PC-9 (cell line): ENCODE measurements around the gene ASIC3. TPM values are rescaled to one million over a fixed set of nuclear protein-coding genes. Genes with fewer than 3 reads are reported as not detected.

ENCODE experiments used
- BruUV-seq: library from RNA; stranded (reverse); fragments of 400-500 nt; replicated peaks from 2 replicates; lab custom pipeline; 2021; lab: Mats Ljungman, UMichigan
- CTCF ChIA-PET: fragments of 300-600 bp; sonication (Branson Sonifier 250); formaldehyde crosslinking; loops from one replicate; lab custom pipeline; 2022; ENCODE audit warnings: antibody characterized with exemption; lab: Charles Lee
- POLR2A ChIA-PET: fragments of 300-600 bp; sonication (Branson Sonifier 250); formaldehyde crosslinking; loops from one replicate; lab custom pipeline; 2022; ENCODE audit warnings: antibody characterized with exemption; ENCODE audit not compliant: unreplicated experiment; lab: Charles Lee
- DNase-seq, 2 experiments: peaks; one replicate each; pipeline versions ENCODE4 v3.0.0 to v3.0.0-alpha.2; 2015 to 2022; ENCODE audit warnings: mixed read lengths in 1 of 2
- H2AFZ ChIP-seq: fragments of 200-600 bp; sonication (generic); 2 replicates; pipeline ENCODE4 v1.8.1; 2017; ENCODE audit warnings: antibody characterized with exemption
- H3F3A ChIP-seq: fragments of 200-600 bp; sonication (generic); 2 replicates; pipeline ENCODE4 v1.8.1; 2017; ENCODE audit warnings: antibody characterized with exemption, mild to moderate bottlenecking, low read depth; ENCODE audit not compliant: insufficient read depth
- H3K27ac ChIP-seq: fragments of 200-600 bp; sonication (generic); 2 replicates; pipeline ENCODE4 v1.6.1; 2016; ENCODE audit warnings: mixed run types
- H3K27me3 ChIP-seq: fragments of 200-600 bp; sonication (generic); 2 replicates; pipeline ENCODE4 v1.6.1; 2016; ENCODE audit warnings: low read depth, mixed run types; ENCODE audit not compliant: insufficient read depth
- H3K36me3 ChIP-seq: fragments of 200-600 bp; sonication (generic); 2 replicates; pipeline ENCODE4 v1.6.1; 2016; ENCODE audit warnings: low read depth, mixed run types
- H3K4me1 ChIP-seq: fragments of 200-600 bp; sonication (generic); replicated peaks from 2 replicates; pipeline ENCODE4 v1.6.1; 2016; ENCODE audit warnings: mixed run types; ENCODE audit not compliant: insufficient read depth
- H3K4me2 ChIP-seq: fragments of 200-600 bp; sonication (generic); 2 replicates; pipeline ENCODE4 v1.6.1; 2017; ENCODE audit warnings: mixed run types
- H3K4me3 ChIP-seq: fragments of 200-600 bp; sonication (generic); 2 replicates; pipeline ENCODE4 v1.6.1; 2016; ENCODE audit warnings: mixed run types
- H3K79me2 ChIP-seq: fragments of 200-600 bp; sonication (generic); 2 replicates; pipeline ENCODE4 v1.6.1; 2017; ENCODE audit warnings: low read depth, mixed run types
- H3K9me2 ChIP-seq: fragments of 200-600 bp; sonication (generic); 2 replicates; pipeline ENCODE4 v1.8.1; 2017; ENCODE audit warnings: mild to moderate bottlenecking; ENCODE audit not compliant: insufficient read depth
- H3K9me3 ChIP-seq: fragments of 200-600 bp; sonication (generic); 2 replicates; pipeline ENCODE4 v1.8.1; 2016; ENCODE audit warnings: low read depth; ENCODE audit not compliant: insufficient read depth
- H4K20me1 ChIP-seq: fragments of 200-600 bp; sonication (generic); 2 replicates; pipeline ENCODE4 v1.8.1; 2017; ENCODE audit not compliant: insufficient read depth
- EZH2 ChIP-seq: fragments of 200-600 bp; sonication (generic); IDR thresholded peaks from 2 replicates; pipeline ENCODE4 v1.8.0; 2017; ENCODE audit warnings: antibody characterized with exemption, low read depth
- intact Hi-C: fragments of 100-400 bp; cut with micrococcal nuclease; formaldehyde crosslinking; loops from one replicate; pipeline ENCODE4 v1.10.0; 2022; ENCODE audit not compliant: unreplicated experiment
- total RNA-seq: library from RNA; stranded (reverse); gene quantifications from 2 replicates; pipeline ENCODE4 v1.2.3, GENCODE V29; 2021
- TF ChIP-seq, protein P1 (sequence below): fragments of 200-600 bp; sonication (generic); conservative IDR thresholded peaks from 2 replicates; pipeline ENCODE4 v1.6.1; 2017; ENCODE audit warnings: mixed run types, antibody characterized with exemption, mild to moderate bottlenecking, moderate library complexity

Gene ASIC3
- total RNA-seq, 1 experiment from 2014 or later, result 10.5 TPM

DNA sequence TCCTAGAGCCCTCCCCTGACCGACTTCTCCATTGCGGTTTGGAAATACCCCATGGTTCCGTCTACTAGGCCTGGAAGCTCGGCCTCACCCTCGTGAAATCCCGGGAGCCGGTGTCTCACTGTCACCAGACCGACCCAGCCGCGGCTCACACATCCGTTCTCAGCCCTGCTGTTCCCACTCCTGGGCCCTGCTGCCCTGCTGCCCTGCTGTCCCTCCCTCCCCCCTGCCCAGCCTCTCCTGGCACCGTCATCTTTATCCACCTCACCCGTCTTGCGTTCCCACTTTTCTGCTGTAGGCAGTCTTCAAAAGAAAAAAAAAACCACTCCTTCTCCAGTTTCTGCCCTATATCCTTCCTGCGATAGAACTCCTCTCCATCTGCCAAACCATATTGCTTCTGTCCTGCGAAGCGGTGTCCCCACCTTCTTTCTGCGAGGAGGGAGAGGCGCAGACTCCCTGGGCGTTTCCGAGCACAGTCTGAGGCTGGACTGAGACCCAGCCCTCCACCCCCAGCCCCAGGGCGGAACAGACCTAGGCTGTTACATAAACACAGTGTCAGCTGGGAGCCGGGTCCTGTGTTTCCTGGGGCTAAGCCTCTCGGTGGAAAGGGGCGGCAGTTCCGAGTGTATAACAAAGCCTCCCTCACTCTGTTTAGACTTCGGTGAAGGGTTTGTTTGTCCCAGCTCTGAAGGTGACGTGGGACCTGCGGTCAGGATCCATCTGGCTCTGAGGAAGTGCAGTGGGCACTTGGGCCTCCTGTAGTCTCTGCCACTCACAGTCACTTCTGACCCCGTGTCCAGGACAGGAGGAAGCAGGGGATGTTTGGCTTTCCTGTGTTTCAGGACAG, 40.7 kb downstream of the ASIC3 start:
- ChIA-PET CTCF (no interaction called here), POLR2A (no interaction called here)
- no TSS peak for BruUV-seq
- Histone ChIP-seq H3K9me2 (no peaks in the 10 kb centered on the region), H4K20me1 (peaks cover 59% of the 10 kb centered on the region), H3K9me3 (no peaks in the 10 kb centered on the region), H3F3A (peaks cover 25% of the 10 kb centered on the region; the same call in 1 of the 2 replicates), H3K4me1 (peaks cover 28% of the 10 kb centered on the region), H3K27me3 (no peaks in the 10 kb centered on the region), H3K4me2 (peak overlapping the region; percentile 98), H3K27ac (no peak overlapping the region), H3K79me2 (peaks cover 72% of the 10 kb centered on the region), H3K4me3 (peak overlapping the region; percentile 100; the same call in 1 of the 2 replicates), H3K36me3 (no peaks in the 10 kb centered on the region), H2AFZ (no peak overlapping the region)
- intact Hi-C loops, result loop anchor here (10.0 kb wide), 1 partner anchor 114 kb away; the partner anchor contains the start of gene KCNH2
- no peak for TF ChIP-seq EZH2
- TF ChIP-seq, protein P1, sequence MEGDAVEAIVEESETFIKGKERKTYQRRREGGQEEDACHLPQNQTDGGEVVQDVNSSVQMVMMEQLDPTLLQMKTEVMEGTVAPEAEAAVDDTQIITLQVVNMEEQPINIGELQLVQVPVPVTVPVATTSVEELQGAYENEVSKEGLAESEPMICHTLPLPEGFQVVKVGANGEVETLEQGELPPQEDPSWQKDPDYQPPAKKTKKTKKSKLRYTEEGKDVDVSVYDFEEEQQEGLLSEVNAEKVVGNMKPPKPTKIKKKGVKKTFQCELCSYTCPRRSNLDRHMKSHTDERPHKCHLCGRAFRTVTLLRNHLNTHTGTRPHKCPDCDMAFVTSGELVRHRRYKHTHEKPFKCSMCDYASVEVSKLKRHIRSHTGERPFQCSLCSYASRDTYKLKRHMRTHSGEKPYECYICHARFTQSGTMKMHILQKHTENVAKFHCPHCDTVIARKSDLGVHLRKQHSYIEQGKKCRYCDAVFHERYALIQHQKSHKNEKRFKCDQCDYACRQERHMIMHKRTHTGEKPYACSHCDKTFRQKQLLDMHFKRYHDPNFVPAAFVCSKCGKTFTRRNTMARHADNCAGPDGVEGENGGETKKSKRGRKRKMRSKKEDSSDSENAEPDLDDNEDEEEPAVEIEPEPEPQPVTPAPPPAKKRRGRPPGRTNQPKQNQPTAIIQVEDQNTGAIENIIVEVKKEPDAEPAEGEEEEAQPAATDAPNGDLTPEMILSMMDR, result no peak
- no peak for DNase-seq

DNA sequence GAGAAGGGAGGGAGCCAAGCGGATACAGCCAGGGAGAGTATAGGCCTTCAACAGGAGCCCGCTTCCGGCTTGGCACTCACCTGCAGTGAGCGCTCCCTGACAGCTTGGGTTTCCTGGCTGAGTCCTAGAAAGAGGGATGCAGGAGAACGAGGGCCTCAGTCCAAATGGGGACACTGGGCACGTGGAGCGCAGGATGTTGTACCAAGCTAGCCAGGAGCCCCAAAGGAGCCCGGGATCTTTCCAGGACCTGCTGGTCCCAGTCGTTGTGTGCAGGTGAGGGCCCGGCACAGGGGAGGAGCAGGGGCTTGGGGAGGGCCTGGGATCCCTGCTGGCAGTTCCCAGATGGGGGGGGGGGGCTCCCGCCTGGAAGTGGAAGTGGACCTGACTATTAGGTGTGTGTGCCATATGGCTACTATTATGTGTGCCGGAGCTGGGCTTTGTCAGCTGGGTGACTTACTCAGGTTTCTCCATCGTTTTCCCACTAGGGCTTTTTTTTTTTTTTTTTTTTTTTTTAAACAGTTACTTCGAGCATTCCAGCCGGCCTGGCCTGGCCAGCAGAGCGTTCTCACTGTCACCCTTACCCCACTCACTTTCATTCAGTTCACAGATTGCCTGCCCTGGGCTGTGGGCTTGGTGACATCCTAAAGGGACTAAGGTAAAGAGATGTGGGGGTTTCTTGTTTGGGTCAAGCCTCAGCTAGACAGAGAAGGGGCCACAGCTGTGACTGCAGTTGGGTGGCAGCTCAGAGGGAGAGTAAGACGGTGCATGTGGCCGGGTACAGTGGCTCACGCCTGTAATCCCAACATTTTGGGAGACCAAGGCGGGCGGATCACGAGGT, 41.8 kb downstream of the ASIC3 start:
- Histone ChIP-seq H3K27me3 (no peaks in the 10 kb centered on the region), H3K9me2 (no peaks in the 10 kb centered on the region), H3K4me2 (no peak overlapping the region), H3K36me3 (no peaks in the 10 kb centered on the region), H4K20me1 (peaks cover 70% of the 10 kb centered on the region), H3F3A (peaks cover 18% of the 10 kb centered on the region; the same call in 1 of the 2 replicates), H3K4me3 (no peak overlapping the region), H3K27ac (no peak overlapping the region), H3K9me3 (no peaks in the 10 kb centered on the region), H3K79me2 (peaks cover 83% of the 10 kb centered on the region), H2AFZ (no peak overlapping the region), H3K4me1 (peaks cover 23% of the 10 kb centered on the region)
- DNase-seq, result no peak
- no TSS peak for BruUV-seq
- TF ChIP-seq, protein P1, result no peak
- TF ChIP-seq EZH2, result no peak
- ChIA-PET POLR2A (no interaction called here), CTCF (interaction anchor here (0.7 kb wide), 1 partner anchor 349 kb away, joined by 8 read pairs; no protein-coding TSS in a partner anchor)
- intact Hi-C loops, result loop anchor here (10.0 kb wide), 1 partner anchor 115 kb away; the partner anchor contains the start of gene KCNH2

DNA sequence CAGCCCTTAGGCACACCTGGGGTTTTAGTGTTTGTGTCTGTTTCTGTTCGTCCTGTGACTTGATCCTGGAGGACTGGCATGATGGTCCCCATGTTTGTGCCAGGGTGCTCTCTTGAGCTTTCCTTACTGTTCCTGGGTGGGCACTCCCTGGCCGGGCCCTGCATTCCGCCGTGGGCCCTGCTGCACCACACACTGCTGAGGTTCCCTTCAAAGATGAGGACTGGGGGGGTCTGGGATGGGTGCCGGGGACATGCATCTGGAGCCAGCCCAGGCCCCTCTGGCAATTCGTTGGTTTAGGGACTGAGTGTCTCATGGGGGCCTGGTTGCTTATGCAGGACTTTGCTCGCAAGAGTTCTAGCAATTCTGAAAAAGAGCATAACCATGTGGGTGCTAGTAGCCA, 42.7 kb downstream of the ASIC3 start:
- TF ChIP-seq, protein P1, result no peak
- no peak for TF ChIP-seq EZH2
- H3K36me3 ChIP-seq, result no peaks in the 10 kb centered on the region
- no peaks in the 10 kb centered on the region for H3K9me2 ChIP-seq
- H3K9me3 ChIP-seq, result no peaks in the 10 kb centered on the region
- H3K4me3 ChIP-seq, result no peak overlapping the region
- no peak for DNase-seq
- intact Hi-C loops, result no loop called here
- no peak overlapping the region for H2AFZ ChIP-seq
- H4K20me1 ChIP-seq, result peaks cover 76% of the 10 kb centered on the region
- no peak overlapping the region for H3K27ac ChIP-seq
- ChIA-PET POLR2A (no interaction called here), CTCF (no interaction called here)
- no peak overlapping the region for H3K4me2 ChIP-seq
- no TSS peak for BruUV-seq
- H3K79me2 ChIP-seq, result peaks cover 92% of the 10 kb centered on the region
- H3K27me3 ChIP-seq, result no peaks in the 10 kb centered on the region
- peaks cover 10% of the 10 kb centered on the region; the same call in 1 of the 2 replicates for H3F3A ChIP-seq
- H3K4me1 ChIP-seq, result peaks cover 16% of the 10 kb centered on the region
